Measurements from ENCODE around the gene SLC38A8. TPM values are rescaled to one million over a fixed set of nuclear protein-coding genes. Genes with fewer than 3 reads are reported as not detected.
A peak's percentile ranks its signal among the peaks of the same experiment; 100 is the strongest.

Gene SLC38A8
- total RNA-seq, 3 donors from 2014 or later (not counting 1 experiment from before 2014, with no cell fraction given): not detected

DNA sequence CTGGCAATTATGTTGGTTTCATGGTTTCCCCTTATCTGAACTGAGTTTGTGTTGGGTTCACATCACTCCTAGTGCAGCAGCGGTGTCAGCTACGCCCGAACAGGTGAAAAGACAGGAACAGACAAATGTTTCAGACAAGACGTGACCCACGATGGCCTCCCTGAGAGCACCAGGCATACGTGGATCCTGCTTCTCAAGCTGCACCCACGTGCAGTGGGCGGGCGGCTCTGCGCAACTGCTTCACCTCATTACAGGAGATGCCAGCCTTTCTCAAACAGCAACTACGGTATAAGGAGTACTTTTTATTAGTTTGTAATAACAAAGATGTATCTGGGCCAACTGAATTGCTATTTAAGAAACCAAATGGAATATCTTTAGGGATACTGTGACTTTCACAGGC, 32.8 kb upstream of the SLC38A8 start:
- no peak overlapping the region for H3K4me3 ChIP-seq (ENCODE audit: low read length)
- Mint-ChIP-seq H3K4me3 (no peak overlapping the region), H3K27ac (no peak overlapping the region), H3K4me1 (peaks cover 12 to 33% of the 10 kb centered on the region in 2 donors), H3K36me3 (peaks cover 32% of the 10 kb centered on the region), H3K27me3 (ENCODE audit: low read depth in 2 of 2) (no peaks in the 10 kb centered on the region), H3K9me3 (no peaks in the 10 kb centered on the region)
- no peak overlapping the region for H3K27ac ChIP-seq (ENCODE audit: low read length)
- TF ChIP-seq, protein P1, sequence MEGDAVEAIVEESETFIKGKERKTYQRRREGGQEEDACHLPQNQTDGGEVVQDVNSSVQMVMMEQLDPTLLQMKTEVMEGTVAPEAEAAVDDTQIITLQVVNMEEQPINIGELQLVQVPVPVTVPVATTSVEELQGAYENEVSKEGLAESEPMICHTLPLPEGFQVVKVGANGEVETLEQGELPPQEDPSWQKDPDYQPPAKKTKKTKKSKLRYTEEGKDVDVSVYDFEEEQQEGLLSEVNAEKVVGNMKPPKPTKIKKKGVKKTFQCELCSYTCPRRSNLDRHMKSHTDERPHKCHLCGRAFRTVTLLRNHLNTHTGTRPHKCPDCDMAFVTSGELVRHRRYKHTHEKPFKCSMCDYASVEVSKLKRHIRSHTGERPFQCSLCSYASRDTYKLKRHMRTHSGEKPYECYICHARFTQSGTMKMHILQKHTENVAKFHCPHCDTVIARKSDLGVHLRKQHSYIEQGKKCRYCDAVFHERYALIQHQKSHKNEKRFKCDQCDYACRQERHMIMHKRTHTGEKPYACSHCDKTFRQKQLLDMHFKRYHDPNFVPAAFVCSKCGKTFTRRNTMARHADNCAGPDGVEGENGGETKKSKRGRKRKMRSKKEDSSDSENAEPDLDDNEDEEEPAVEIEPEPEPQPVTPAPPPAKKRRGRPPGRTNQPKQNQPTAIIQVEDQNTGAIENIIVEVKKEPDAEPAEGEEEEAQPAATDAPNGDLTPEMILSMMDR (IDR thresholded peaks at IDR 0.05): no peak
- no peaks in the 10 kb centered on the region for H3K9me3 ChIP-seq (ENCODE audit: control insufficient read depth, insufficient read depth, low read length)
- no peaks in the 10 kb centered on the region for H3K4me1 ChIP-seq (ENCODE audit: control insufficient read depth, insufficient read depth, low read length)
- ATAC-seq (no peak), DNase-seq (no peak)
- 96% methylated on average over 10 of the region's 11 CpGs for WGBS (ENCODE audit: insufficient coverage)
- intact Hi-C loops (cut with micrococcal nuclease): no loop called here
- no peaks in the 10 kb centered on the region for H3K27me3 ChIP-seq (ENCODE audit: control insufficient read depth, insufficient read depth, low read length)
- H3K36me3 ChIP-seq (ENCODE audit: control insufficient read depth, insufficient read depth, low read length): peaks cover 60% of the 10 kb centered on the region

DNA sequence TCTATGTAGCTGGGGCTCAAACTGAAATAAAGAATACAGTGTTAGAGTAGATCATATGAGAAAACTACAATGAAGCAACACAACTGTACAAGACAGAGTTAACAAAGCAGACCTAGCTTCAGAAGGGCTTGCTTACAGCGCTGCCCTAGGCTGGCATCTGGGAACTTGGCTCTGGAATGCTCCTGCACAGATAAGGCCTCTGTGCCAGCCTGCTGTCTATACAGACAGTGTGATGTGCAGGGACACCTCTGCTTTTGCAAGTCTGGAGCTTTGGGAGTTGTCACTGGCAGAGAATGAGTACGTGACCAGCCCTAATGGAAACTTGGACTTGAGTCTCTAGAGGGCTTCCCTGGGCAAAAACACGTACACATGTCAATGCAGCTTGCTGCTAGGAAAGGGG, 32.1 kb upstream of the SLC38A8 start:
- WGBS (ENCODE audit: insufficient coverage): 100% methylated on average over 3 of the region's 3 CpGs
- no peaks in the 10 kb centered on the region for H3K9me3 ChIP-seq (ENCODE audit: control insufficient read depth, insufficient read depth, low read length)
- H3K27me3 Mint-ChIP-seq (ENCODE audit: low read depth in 2 of 2): no peaks in the 10 kb centered on the region
- no peak overlapping the region for H3K4me3 Mint-ChIP-seq
- DNase-seq (no peak), ATAC-seq (no peak)
- no peak overlapping the region for H3K4me3 ChIP-seq (ENCODE audit: low read length)
- TF ChIP-seq, protein P1 (IDR thresholded peaks at IDR 0.05): no peak
- no peaks in the 10 kb centered on the region for H3K4me1 ChIP-seq (ENCODE audit: control insufficient read depth, insufficient read depth, low read length)
- H3K36me3 ChIP-seq (ENCODE audit: control insufficient read depth, insufficient read depth, low read length): peaks cover 61% of the 10 kb centered on the region
- peaks cover 12 to 28% of the 10 kb centered on the region in 2 donors for H3K4me1 Mint-ChIP-seq
- intact Hi-C loops (cut with micrococcal nuclease): no loop called here
- no peaks in the 10 kb centered on the region for H3K9me3 Mint-ChIP-seq
- H3K27ac ChIP-seq (ENCODE audit: low read length): no peak overlapping the region
- no peak overlapping the region for H3K27ac Mint-ChIP-seq
- peaks cover 33% of the 10 kb centered on the region for H3K36me3 Mint-ChIP-seq
- no peaks in the 10 kb centered on the region for H3K27me3 ChIP-seq (ENCODE audit: control insufficient read depth, insufficient read depth, low read length)

DNA sequence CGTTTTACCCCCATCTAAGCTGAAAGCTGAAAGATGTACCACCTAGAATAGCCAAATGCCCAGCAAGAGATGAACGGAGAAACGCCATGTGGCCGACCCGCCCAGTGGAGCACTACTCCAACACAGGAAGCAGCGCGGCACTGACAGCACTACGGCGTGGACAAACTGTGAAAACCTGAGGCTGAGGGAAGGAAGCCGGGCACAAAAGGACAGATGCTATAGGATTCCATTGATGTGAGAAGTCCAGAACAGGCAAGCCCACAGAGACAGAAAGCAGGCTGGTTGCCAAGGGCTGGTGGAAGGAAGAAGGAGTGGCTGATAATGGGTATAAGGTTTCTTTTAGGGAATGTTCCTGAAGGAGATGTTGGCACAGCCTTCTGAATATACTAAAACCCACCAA, 29.4 kb upstream of the SLC38A8 start:
- DNase-seq (no peak), ATAC-seq (no peak)
- Histone ChIP-seq H3K36me3 (ENCODE audit: control insufficient read depth, insufficient read depth, low read length) (peaks cover 74% of the 10 kb centered on the region), H3K4me3 (ENCODE audit: low read length) (no peak overlapping the region), H3K27me3 (ENCODE audit: control insufficient read depth, insufficient read depth, low read length) (no peaks in the 10 kb centered on the region), H3K9me3 (ENCODE audit: control insufficient read depth, insufficient read depth, low read length) (no peaks in the 10 kb centered on the region), H3K27ac (ENCODE audit: low read length) (no peak overlapping the region), H3K4me1 (ENCODE audit: control insufficient read depth, insufficient read depth, low read length) (peaks cover 4% of the 10 kb centered on the region)
- TF ChIP-seq, protein P1 (IDR thresholded peaks at IDR 0.05): no peak
- peaks cover 33% of the 10 kb centered on the region for H3K36me3 Mint-ChIP-seq
- H3K27ac Mint-ChIP-seq: peak overlapping the region in 1 of 2 donors; percentile 24
- intact Hi-C loops (cut with micrococcal nuclease): no loop called here
- H3K9me3 Mint-ChIP-seq: no peaks in the 10 kb centered on the region
- peaks cover 3 to 9% of the 10 kb centered on the region in 2 donors for H3K4me1 Mint-ChIP-seq
- no peaks in the 10 kb centered on the region for H3K27me3 Mint-ChIP-seq (ENCODE audit: low read depth in 2 of 2)
- H3K4me3 Mint-ChIP-seq: no peak overlapping the region
- 92% methylated on average over 10 of the region's 10 CpGs for WGBS (ENCODE audit: insufficient coverage)

DNA sequence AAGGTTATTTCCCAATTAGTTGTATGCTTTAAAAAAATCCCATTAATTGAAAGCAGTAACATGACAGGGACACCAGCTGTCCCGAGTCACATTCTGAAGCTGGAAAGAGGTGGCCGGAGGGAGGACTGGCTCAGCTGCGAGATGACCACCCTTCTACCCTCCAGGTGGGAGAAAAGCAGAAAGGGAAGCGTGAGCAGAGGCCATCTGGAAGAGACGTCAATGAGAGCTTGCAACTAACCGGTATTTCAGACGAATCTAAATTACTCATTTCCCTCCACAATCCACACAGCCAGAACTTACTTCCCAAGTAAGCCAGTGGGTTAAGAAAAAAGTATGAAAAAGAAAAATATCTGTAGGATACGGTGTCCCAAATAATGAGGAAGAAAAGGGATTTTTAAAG, 28.5 kb upstream of the SLC38A8 start:
- 96% methylated on average over 5 of the region's 8 CpGs for WGBS (ENCODE audit: insufficient coverage)
- Mint-ChIP-seq H3K4me1 (peaks cover under 1 to 3% of the 10 kb centered on the region in 2 donors), H3K27ac (no peak overlapping the region), H3K9me3 (no peaks in the 10 kb centered on the region), H3K27me3 (ENCODE audit: low read depth in 2 of 2) (no peaks in the 10 kb centered on the region), H3K36me3 (peaks cover 31% of the 10 kb centered on the region), H3K4me3 (no peak overlapping the region)
- ATAC-seq (no peak), DNase-seq (no peak)
- TF ChIP-seq, protein P1 (IDR thresholded peaks at IDR 0.05): no peak
- H3K27ac ChIP-seq (ENCODE audit: low read length): no peak overlapping the region
- intact Hi-C loops (cut with micrococcal nuclease): no loop called here
- H3K27me3 ChIP-seq (ENCODE audit: control insufficient read depth, insufficient read depth, low read length): no peaks in the 10 kb centered on the region
- peaks cover 4% of the 10 kb centered on the region for H3K4me1 ChIP-seq (ENCODE audit: control insufficient read depth, insufficient read depth, low read length)
- H3K9me3 ChIP-seq (ENCODE audit: control insufficient read depth, insufficient read depth, low read length): no peaks in the 10 kb centered on the region
- H3K36me3 ChIP-seq (ENCODE audit: control insufficient read depth, insufficient read depth, low read length): peaks cover 78% of the 10 kb centered on the region
- H3K4me3 ChIP-seq (ENCODE audit: low read length): no peak overlapping the region
